HCT116 (cell line): ENCODE data around the gene TEX29. TPM values are rescaled to one million over a fixed set of nuclear protein-coding genes. Genes with fewer than 3 reads are reported as not detected.
A peak's percentile ranks its signal among the peaks of the same experiment; 100 is the strongest.

ENCODE experiments used
- ATAC-seq: fragments of 200-7000 bp; cut with Tn5 transposase; 2 replicates; pipeline ENCODE4 v1.9.1; 2020; ENCODE audit warnings: mild to moderate bottlenecking, moderate library complexity
- BruUV-seq: library from RNA; stranded (reverse); fragments of 400-500 nt; replicated peaks from 2 replicates; lab custom pipeline; 2021; lab: Mats Ljungman, UMichigan
- CTCF ChIA-PET: fragments of 300-600 bp; sonication (Branson Sonifier 250); formaldehyde crosslinking; loops from one replicate; lab custom pipeline; 2021; ENCODE audit warnings: antibody characterized with exemption; lab: Charles Lee
- POLR2A ChIA-PET: fragments of 300-600, 350-600 bp; sonication (Branson Sonifier 250); formaldehyde crosslinking; loops from one replicate; lab custom pipeline; 2021; ENCODE audit warnings: antibody characterized with exemption; lab: Charles Lee
- RAD21 ChIA-PET, 2 experiments: fragments of 300-600 bp; sonication (Branson Sonifier 250); formaldehyde crosslinking; loops; one replicate each; lab custom pipeline; 2023; ENCODE audit warnings: low total read pairs in 2 of 2; ENCODE audit not compliant: uncharacterized antibody in 2 of 2, unreplicated experiment in 2 of 2, low non-redundant PET in 1 of 2; lab: Charles Lee
- DNase-seq: peaks from one replicate; pipeline ENCODE4 v3.0.0-alpha.2; 2010; ENCODE audit warnings: low read depth, low spot score
- H2AFZ ChIP-seq: fragments of 200-600 bp; shearing (Covaris generic), sonication (generic); 2 replicates; pipeline ENCODE4 v1.6.1; 2017; ENCODE audit warnings: low read depth, mixed run types, mixed read lengths, antibody characterized with exemption, low read length; ENCODE audit not compliant: poor library complexity, severe bottlenecking
- H3K27ac ChIP-seq: 2 replicates; pipeline ENCODE4 v1.5.1; 2012; ENCODE audit warnings: low read depth, low read length
- H3K27me3 ChIP-seq: fragments of 200-600 bp; sonication (generic); 2 replicates; pipeline ENCODE4 v1.6.1; 2016; ENCODE audit warnings: mixed run types, low read length, mixed read lengths; ENCODE audit not compliant: insufficient read depth
- H3K36me3 ChIP-seq, 2 experiments: fragments of 200-500 bp in 1 of 2; fragments of 200-600 bp in 1 of 2; sonication (Bioruptor generic) in 1 of 2; sonication (generic) in 1 of 2; 2 replicates each; pipeline versions ENCODE4 v1.5.1 to v1.6.1; 2014 to 2016; ENCODE audit warnings: low read length in 2 of 2, inconsistent platforms in 1 of 2, mixed read lengths in 1 of 2, mixed run types in 1 of 2; ENCODE audit not compliant: insufficient read depth in 2 of 2, control insufficient read depth in 1 of 2
- H3K4me1 ChIP-seq, 2 experiments: fragments of 200-600 bp in 1 of 2; sonication (generic) in 1 of 2; 2 replicates each; pipeline versions ENCODE4 v1.5.1 to v1.6.1; 2012 to 2017; ENCODE audit warnings: low read length in 2 of 2, inconsistent platforms in 1 of 2, mild to moderate bottlenecking in 1 of 2, mixed read lengths in 1 of 2, mixed run types in 1 of 2, moderate library complexity in 1 of 2; ENCODE audit not compliant: insufficient read depth in 2 of 2, control insufficient read depth in 1 of 2
- H3K4me2 ChIP-seq: fragments of 200-600 bp; sonication (generic); 2 replicates; pipeline ENCODE4 v1.6.1; 2017; ENCODE audit warnings: mixed run types, low read length, mixed read lengths
- H3K4me3 ChIP-seq, 2 experiments: fragments of 200-600 bp in 1 of 2; sonication (generic) in 1 of 2; replicated peaks in 1 of 2; 2 replicates each; pipeline ENCODE4 v1.5.1; 2011 to 2016; ENCODE audit warnings: low read length in 2 of 2, control low read depth in 1 of 2, low read depth in 1 of 2, mild to moderate bottlenecking in 1 of 2, mixed read lengths in 1 of 2, mixed run types in 1 of 2
- H3K79me2 ChIP-seq: fragments of 200-600 bp; sonication (generic); 2 replicates; pipeline ENCODE4 v1.6.1; 2017; ENCODE audit warnings: mild to moderate bottlenecking, mixed run types, low read length, moderate library complexity, mixed read lengths; ENCODE audit not compliant: insufficient read depth
- H3K9ac ChIP-seq: fragments of 200-600 bp; sonication (generic); 2 replicates; pipeline ENCODE4 v1.6.1; 2016; ENCODE audit warnings: low read length, mixed read lengths
- H3K9me2 ChIP-seq: fragments of 200-600 bp; sonication (generic), shearing (Covaris generic); 2 replicates; pipeline ENCODE4 v1.6.1; 2017; ENCODE audit warnings: mixed run types, mild to moderate bottlenecking, moderate library complexity; ENCODE audit not compliant: insufficient read depth
- H3K9me3 ChIP-seq, 2 experiments: fragments of 200-500 bp in 1 of 2; fragments of 200-600 bp in 1 of 2; sonication (Bioruptor generic) in 1 of 2; sonication (generic) in 1 of 2; 2 replicates each; pipeline ENCODE4 v1.6.1; 2014 to 2017; ENCODE audit warnings: low read length in 2 of 2, mixed read lengths in 2 of 2, inconsistent platforms in 1 of 2, low read depth in 1 of 2, mild to moderate bottlenecking in 1 of 2, mixed run types in 1 of 2, moderate library complexity in 1 of 2; ENCODE audit not compliant: control insufficient read depth in 1 of 2, insufficient read depth in 1 of 2
- H4K20me1 ChIP-seq: fragments of 200-600 bp; sonication (generic), shearing (Covaris generic); 2 replicates; pipeline ENCODE4 v1.6.1; 2017; ENCODE audit warnings: mixed run types, mild to moderate bottlenecking, moderate library complexity; ENCODE audit not compliant: insufficient read depth
- CBX3 ChIP-seq: IDR thresholded peaks from 2 replicates; pipeline ENCODE4 v1.6.1; 2012; ENCODE audit warnings: low read depth
- EGR1 ChIP-seq: IDR thresholded peaks from 2 replicates; pipeline ENCODE4 v1.6.1; 2012; ENCODE audit warnings: low read depth
- EZH2 ChIP-seq: fragments of 200-600 bp; sonication (generic); IDR thresholded peaks from 2 replicates; pipeline ENCODE4 v1.6.1; 2017; ENCODE audit warnings: antibody characterized with exemption, mixed run types
- POLR2AphosphoS5 ChIP-seq: IDR thresholded peaks from 2 replicates; pipeline ENCODE4 v1.6.1; 2011; ENCODE audit warnings: mild to moderate bottlenecking, low read depth, low read length, moderate library complexity
- RAD21 ChIP-seq: IDR thresholded peaks from 2 replicates; pipeline ENCODE4 v1.6.1; 2012; ENCODE audit warnings: low read depth, mild to moderate bottlenecking
- YY1 ChIP-seq: IDR thresholded peaks from 2 replicates; pipeline ENCODE4 v1.6.1; 2011; ENCODE audit warnings: low read length, low read depth, moderate library complexity, mild to moderate bottlenecking; ENCODE audit not compliant: insufficient replicate concordance; ENCODE audit errors: extremely low read depth
- ZFX ChIP-seq: fragments of 450-650 bp; IDR thresholded peaks from 2 replicates; pipeline ENCODE4 v1.6.1; 2017
- intact Hi-C: fragments of 100-400 bp; cut with micrococcal nuclease; formaldehyde crosslinking; loops from 2 replicates; pipeline ENCODE4 v1.10.0; 2022
- total RNA-seq: library from RNA; stranded (reverse); gene quantifications from one replicate; pipeline ENCODE4 v1.2.1, GENCODE V29; 2021; ENCODE audit not compliant: unreplicated experiment

Gene TEX29
- total RNA-seq, 1 experiment from 2014 or later: not detected

GRCh38 chr13:111278258-111278657, 42.2 kb upstream of the TEX29 start:
- H3K9me3 ChIP-seq: no peaks in the 10 kb centered on the region
- no peak overlapping the region for H2AFZ ChIP-seq
- H3K27ac ChIP-seq: no peak overlapping the region
- ChIA-PET RAD21 (no interaction called here), CTCF (no interaction called here), POLR2A (no interaction called here)
- ATAC-seq (no peak), DNase-seq (no peak)
- TSS peak; percentile 14 for BruUV-seq
- H3K27me3 ChIP-seq: no peaks in the 10 kb centered on the region
- no peaks in the 10 kb centered on the region for H3K4me1 ChIP-seq
- no peaks in the 10 kb centered on the region for H4K20me1 ChIP-seq
- no peaks in the 10 kb centered on the region for H3K9me2 ChIP-seq
- no peak overlapping the region for H3K4me3 ChIP-seq
- peaks cover 4 to 34% of the 10 kb centered on the region in 2 experiments for H3K36me3 ChIP-seq
- H3K79me2 ChIP-seq: peaks cover 5% of the 10 kb centered on the region
- no peak for TF ChIP-seq EGR1
- TF ChIP-seq YY1: no peak
- H3K4me2 ChIP-seq: no peak overlapping the region
- no peak overlapping the region for H3K9ac ChIP-seq
- intact Hi-C loops: no loop called here

GRCh38 chr13:111278743-111279652, 41.4 kb upstream of the TEX29 start:
- no peak for ATAC-seq

More at GRCh38 chr13:111278743-111279652, 41.4 kb upstream of the TEX29 start:
- DNase-seq: no peak
- ChIA-PET CTCF (no interaction called here), POLR2A (no interaction called here), RAD21 (no interaction called here)
- BruUV-seq: no TSS peak
- Histone ChIP-seq H3K27me3 (no peaks in the 10 kb centered on the region), H3K4me1 (no peaks in the 10 kb centered on the region), H3K9ac (no peak overlapping the region), H3K9me3 (no peaks in the 10 kb centered on the region), H3K9me2 (no peaks in the 10 kb centered on the region), H3K4me2 (no peak overlapping the region), H3K79me2 (peaks cover 5% of the 10 kb centered on the region), H3K27ac (no peak overlapping the region), H3K4me3 (no peak overlapping the region), H4K20me1 (no peaks in the 10 kb centered on the region), H2AFZ (no peak overlapping the region), H3K36me3 (peaks cover 5 to 27% of the 10 kb centered on the region in 2 experiments)
- intact Hi-C loops: no loop called here
- TF ChIP-seq EZH2 (no peak), RAD21 (no peak), ZFX (no peak), CBX3 (no peak), YY1 (no peak), POLR2AphosphoS5 (no peak)
